DMS79 (cell line): ENCODE measurements around the gene CDKAL1.
"Not testable (repeated sequence)": the region's sequence is repeated elsewhere in the genome, so short reads cannot be mapped to it uniquely, and the experiment has no call there.

Source experiments
- DNase-seq: peaks from one replicate; lab custom pipeline; 2025; lab: John Stamatoyannopoulos, UW

Gene CDKAL1

GRCh38 chr6:21074484-21074883, 540.2 kb downstream of the CDKAL1 start:
- DNase-seq = no peak

- no peak for DNase-seq
Measured at GRCh38 chr6:21075986-21076385, 541.7 kb downstream of the CDKAL1 start.

GRCh38 chr6:21078497-21078896, 544.2 kb downstream of the CDKAL1 start:
- no peak for DNase-seq

GRCh38 chr6:21079468-21080048, 545.3 kb downstream of the CDKAL1 start:
- peak; percentile 16 for DNase-seq

GRCh38 chr6:21080221-21080620, 546.0 kb downstream of the CDKAL1 start:
- no peak for DNase-seq

GRCh38 chr6:21082091-21082490, 547.8 kb downstream of the CDKAL1 start:
- no peak for DNase-seq

GRCh38 chr6:21083708-21084107, 549.5 kb downstream of the CDKAL1 start:
- no peak for DNase-seq

- DNase-seq = no peak
Measured at GRCh38 chr6:21084656-21085055, 550.4 kb downstream of the CDKAL1 start.

- DNase-seq = no peak
Measured at GRCh38 chr6:21085211-21085610, 551.0 kb downstream of the CDKAL1 start.

- no peak for DNase-seq
Measured at GRCh38 chr6:21085643-21086042, 551.4 kb downstream of the CDKAL1 start.

- no peak for DNase-seq
Measured at GRCh38 chr6:21087188-21087587, 552.9 kb downstream of the CDKAL1 start.

- no peak for DNase-seq
Measured at GRCh38 chr6:21091411-21091810, 557.2 kb downstream of the CDKAL1 start.

- not testable (repeated sequence) for DNase-seq
Measured at GRCh38 chr6:21092231-21092772, 558.0 kb downstream of the CDKAL1 start.

GRCh38 chr6:21095462-21095861, 561.2 kb downstream of the CDKAL1 start:
- DNase-seq = no peak

- DNase-seq = no peak
Measured at GRCh38 chr6:21098134-21098533, 563.9 kb downstream of the CDKAL1 start.

- DNase-seq = peak; percentile 11
Measured at GRCh38 chr6:21098744-21099143, 564.5 kb downstream of the CDKAL1 start.

- DNase-seq = no peak
Measured at GRCh38 chr6:21099338-21100314, 565.4 kb downstream of the CDKAL1 start.

- DNase-seq = no peak
Measured at GRCh38 chr6:21100991-21101390, 566.7 kb downstream of the CDKAL1 start.

- DNase-seq = peak; percentile 26
Measured at GRCh38 chr6:21101694-21102093, 567.4 kb downstream of the CDKAL1 start.

GRCh38 chr6:21102201-21102600, 567.9 kb downstream of the CDKAL1 start:
- no peak for DNase-seq

- no peak for DNase-seq
Measured at GRCh38 chr6:21102624-21103023, 568.4 kb downstream of the CDKAL1 start.

GRCh38 chr6:21103626-21104224, 569.5 kb downstream of the CDKAL1 start:
- DNase-seq = peak; percentile 44

- DNase-seq = no peak
Measured at GRCh38 chr6:21104288-21104687, 570.0 kb downstream of the CDKAL1 start.
